ENCODE results near the gene CR2. TPM values are rescaled to one million over a fixed set of nuclear protein-coding genes. Genes with fewer than 3 reads are reported as not detected.

The CR2 gene
- total and polyA plus RNA-seq, 7 donors, result 0.01 to 0.27 (median 0.16) TPM; not detected in 3

- Histone ChIP-seq H3K4me1 (no peaks in the 10 kb centered on the region), H3K4me3 (no peak overlapping the region), H3K36me3 (ENCODE audit: insufficient read depth in 1 of 2, low read depth in 1 of 2) (no peaks in the 10 kb centered on the region), H3K27me3 (ENCODE audit: insufficient read depth in 3 of 3, low read length in 2 of 3) (peaks cover 0 to 21% (median 8%) of the 10 kb centered on the region in 3 donors), H3K27ac (no peak overlapping the region), H3K9me3 (no peaks in the 10 kb centered on the region)
- intact Hi-C loops (cut with DNase I), result no loop called here
- ATAC-seq, result no peak
- DNase-seq, result no peak
- WGBS, 3 donors, result 83 to 90% (median 86%) methylated on average over 1 of the region's 1 CpG
- no peak for TF ChIP-seq CTCF (IDR thresholded peaks at IDR 0.05)
Measured at GRCh38 chr1:207420109-207420508, 34.0 kb upstream of the CR2 start.

GRCh38 chr1:207421078-207421477 is 33.0 kb upstream of the CR2 start:
- Histone ChIP-seq H3K4me3 (no peak overlapping the region), H3K27me3 (ENCODE audit: insufficient read depth in 3 of 3, low read length in 2 of 3) (peaks cover 0 to 21% (median 8%) of the 10 kb centered on the region in 3 donors), H3K36me3 (ENCODE audit: insufficient read depth in 1 of 2, low read depth in 1 of 2) (no peaks in the 10 kb centered on the region), H3K9me3 (no peaks in the 10 kb centered on the region), H3K4me1 (no peaks in the 10 kb centered on the region), H3K27ac (no peak overlapping the region)
- intact Hi-C loops (cut with DNase I), result no loop called here
- ATAC-seq (no peak), DNase-seq (no peak)
- 76 to 79% (median 78%) methylated on average over 9 of the region's 9 CpGs for WGBS, 3 donors
- TF ChIP-seq CTCF (IDR thresholded peaks at IDR 0.05), result no peak

- ATAC-seq, result no peak
- TF ChIP-seq CTCF (IDR thresholded peaks at IDR 0.05), result no peak
- no peaks in the 10 kb centered on the region for H3K9me3 ChIP-seq
- H3K36me3 ChIP-seq (ENCODE audit: insufficient read depth in 1 of 2, low read depth in 1 of 2), result no peaks in the 10 kb centered on the region
- H3K27me3 ChIP-seq (ENCODE audit: insufficient read depth in 3 of 3, low read length in 2 of 3), result peaks cover 0 to 24% (median 8%) of the 10 kb centered on the region in 3 donors
- no peak overlapping the region for H3K27ac ChIP-seq
- H3K4me1 ChIP-seq, result no peaks in the 10 kb centered on the region
- DNase-seq, result no peak
- intact Hi-C loops (cut with DNase I), result no loop called here
- 17 to 39% (median 28%) methylated on average over 28 of the region's 28 CpGs for whole genome bisulfite sequencing, 3 donors
- no peak overlapping the region for H3K4me3 ChIP-seq
Measured at GRCh38 chr1:207423560-207424292, 30.4 kb upstream of the CR2 start.

- Histone ChIP-seq H3K9me3 (no peaks in the 10 kb centered on the region), H3K36me3 (ENCODE audit: insufficient read depth in 1 of 2, low read depth in 1 of 2) (no peaks in the 10 kb centered on the region), H3K4me3 (no peak overlapping the region), H3K4me1 (no peaks in the 10 kb centered on the region), H3K27ac (no peak overlapping the region), H3K27me3 (ENCODE audit: insufficient read depth in 3 of 3, low read length in 2 of 3) (peaks cover 0 to 24% (median 8%) of the 10 kb centered on the region in 3 donors)
- 67 to 78% (median 68%) methylated on average over 16 to 17 of the region's 17 CpGs for WGBS, 3 donors
- ATAC-seq (no peak), DNase-seq (no peak)
- TF ChIP-seq CTCF (IDR thresholded peaks at IDR 0.05), result no peak
- intact Hi-C loops (cut with DNase I), result no loop called here
Measured at GRCh38 chr1:207424570-207425131, 29.5 kb upstream of the CR2 start.
